Activated T-helper 2 cell treated with anti-CD3 and anti-CD28 coated beads, Interferon-gamma antibody, Interleukin-2, Interleukin-4, amounts not matched to agents 10 μg/mL and 5 μg/mL and 100 μg/mL, durations not matched to agents 14 hours and 24 hours and 36 hours (primary cell): ENCODE measurements around the gene AKR1E2. TPM values are rescaled to one million over a fixed set of nuclear protein-coding genes. Genes with fewer than 3 reads are reported as not detected.

ENCODE experiments used
- DNase-seq: peaks from one replicate; pipeline ENCODE4 v3.0.0; 2021; ENCODE audit warnings: low spot score
- H3K27ac Mint-ChIP-seq: one replicate; pipeline ENCODE4 v1.8.0; 2021; ENCODE audit warnings: mixed read lengths
- H3K27me3 Mint-ChIP-seq: one replicate; pipeline ENCODE4 v1.8.0; 2021; ENCODE audit warnings: low read depth, mixed read lengths
- H3K36me3 Mint-ChIP-seq: one replicate; pipeline ENCODE4 v1.8.0; 2021; ENCODE audit warnings: low read depth, mixed read lengths
- H3K4me1 Mint-ChIP-seq: one replicate; pipeline ENCODE4 v1.8.0; 2021; ENCODE audit warnings: low read depth, mixed read lengths
- H3K4me3 Mint-ChIP-seq: one replicate; pipeline ENCODE4 v1.8.0; 2021; ENCODE audit warnings: low read depth, mild to moderate bottlenecking, moderate library complexity, mixed read lengths
- H3K9me3 Mint-ChIP-seq: one replicate; pipeline ENCODE4 v1.8.0; 2021; ENCODE audit warnings: mixed read lengths
- intact Hi-C: fragments of 100-400 bp; cut with micrococcal nuclease; formaldehyde crosslinking; loops from one replicate; pipeline ENCODE4 v1.15.1; 2023
- total RNA-seq: library from RNA; stranded (reverse); gene quantifications from 2 replicates; pipeline ENCODE4 v1.2.3, GENCODE V29; 2022

AKR1E2 gene
- total RNA-seq, 1 donor from 2014 or later = 8.3 TPM

DNA sequence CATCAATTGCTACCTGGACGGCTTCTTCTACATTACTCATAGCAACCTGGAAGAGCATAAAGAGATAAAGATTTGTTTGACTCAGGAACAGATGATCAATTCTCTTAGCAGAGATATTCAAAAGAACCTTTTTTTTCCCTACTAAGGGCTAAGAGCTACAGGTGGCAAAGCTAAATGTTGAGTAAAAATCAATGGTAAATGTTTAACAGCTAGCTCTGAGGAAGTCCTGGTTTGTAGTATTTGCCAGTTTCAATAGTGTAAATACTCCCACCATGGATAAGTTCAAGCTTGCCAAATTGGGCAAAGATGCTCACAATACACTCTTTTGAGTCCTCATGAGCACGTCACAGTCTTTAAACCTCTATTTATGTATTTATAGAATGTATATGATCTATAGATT is 64.0 kb downstream of the AKR1E2 start:
- Mint-ChIP-seq H3K9me3 (no peaks in the 10 kb centered on the region), H3K36me3 (no peaks in the 10 kb centered on the region), H3K4me3 (no peak overlapping the region), H3K4me1 (peaks cover 2% of the 10 kb centered on the region), H3K27ac (no peak overlapping the region), H3K27me3 (no peaks in the 10 kb centered on the region)
- intact Hi-C loops = no loop called here
- no peak for DNase-seq

DNA sequence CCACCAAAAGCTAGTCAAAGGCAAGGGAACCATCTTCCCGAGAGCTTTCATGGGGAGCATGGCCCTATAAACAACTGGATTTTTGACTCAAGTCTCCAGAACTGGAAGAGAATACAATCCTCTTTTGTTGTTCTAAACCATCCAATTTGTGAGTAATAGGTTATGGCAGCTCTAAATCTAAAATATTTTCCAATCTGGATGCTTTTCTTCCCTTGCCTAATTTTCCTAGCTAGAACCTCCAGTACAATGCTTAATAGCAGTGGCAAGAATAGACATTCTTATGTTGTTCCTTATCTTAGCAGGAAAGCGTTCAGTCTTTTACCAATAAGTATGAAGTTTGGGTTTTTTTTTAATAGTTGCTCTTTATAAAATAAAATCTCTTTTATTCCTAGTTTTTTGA is 66.7 kb downstream of the AKR1E2 start:
- Mint-ChIP-seq H3K4me1 (no peaks in the 10 kb centered on the region), H3K36me3 (no peaks in the 10 kb centered on the region), H3K4me3 (no peak overlapping the region), H3K27ac (no peak overlapping the region), H3K27me3 (no peaks in the 10 kb centered on the region), H3K9me3 (peaks cover 9% of the 10 kb centered on the region)
- intact Hi-C loops = no loop called here
- DNase-seq = no peak

DNA sequence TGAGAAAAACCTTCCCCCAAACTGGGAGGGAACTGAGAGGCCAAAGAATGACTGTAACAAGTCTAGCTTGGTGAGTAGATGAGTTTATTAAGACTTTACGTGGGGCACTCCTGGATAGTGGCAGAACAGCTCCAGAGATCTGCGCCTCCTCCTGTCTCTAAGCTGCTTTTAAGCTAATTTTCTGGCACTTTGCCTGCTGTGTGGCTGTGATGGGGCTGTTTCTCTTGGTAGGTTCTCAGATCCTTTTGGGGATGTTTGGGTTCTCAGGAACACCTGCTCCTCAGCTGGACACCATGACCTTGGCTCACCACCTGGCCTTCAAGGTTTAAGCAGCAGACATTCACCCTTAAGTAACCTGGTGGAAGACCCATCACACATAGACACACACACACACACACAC is 68.3 kb downstream of the AKR1E2 start:
- H3K27me3 Mint-ChIP-seq = no peaks in the 10 kb centered on the region
- no peak for DNase-seq
- H3K36me3 Mint-ChIP-seq = no peaks in the 10 kb centered on the region
- no peak overlapping the region for H3K27ac Mint-ChIP-seq
- peaks cover 9% of the 10 kb centered on the region for H3K9me3 Mint-ChIP-seq
- intact Hi-C loops = no loop called here
- H3K4me3 Mint-ChIP-seq = no peak overlapping the region
- H3K4me1 Mint-ChIP-seq = no peaks in the 10 kb centered on the region

Other genes starting within 250 kb of the AKR1E2 start
- gene AKR1C1, start 137.2 kb downstream of the AKR1E2 start, total RNA-seq = 0.97 and 1.3 TPM in 2 replicates
- not detected in 2 replicates for gene AKR1C2, start 177.7 kb downstream of the AKR1E2 start, total RNA-seq